ENCODE results near the gene TMC4. TPM values are rescaled to one million over a fixed set of nuclear protein-coding genes. Genes with fewer than 3 reads are reported as not detected.
A peak's percentile ranks its signal among the peaks of the same experiment; 100 is the strongest.

TMC4 gene
- total RNA-seq, 1 donor from 2014 or later = 48.3 TPM

GRCh38 chr19:54190503-54191010, 17.6 kb upstream of the TMC4 start:
- DNase-seq (peak; percentile 99), ATAC-seq (peak; percentile 76)
- Histone ChIP-seq H3K4me3 (peak overlapping the region; percentile 98), H3K4me1 (peaks cover 21% of the 10 kb centered on the region), H3K9me3 (no peaks in the 10 kb centered on the region), H3K27ac (peak overlapping the region; percentile 99), H3K36me3 (peaks cover 37% of the 10 kb centered on the region), H3K27me3 (no peaks in the 10 kb centered on the region)
- intact Hi-C loops (cut with DNase I) = no loop called here
- TF ChIP-seq, protein P1, sequence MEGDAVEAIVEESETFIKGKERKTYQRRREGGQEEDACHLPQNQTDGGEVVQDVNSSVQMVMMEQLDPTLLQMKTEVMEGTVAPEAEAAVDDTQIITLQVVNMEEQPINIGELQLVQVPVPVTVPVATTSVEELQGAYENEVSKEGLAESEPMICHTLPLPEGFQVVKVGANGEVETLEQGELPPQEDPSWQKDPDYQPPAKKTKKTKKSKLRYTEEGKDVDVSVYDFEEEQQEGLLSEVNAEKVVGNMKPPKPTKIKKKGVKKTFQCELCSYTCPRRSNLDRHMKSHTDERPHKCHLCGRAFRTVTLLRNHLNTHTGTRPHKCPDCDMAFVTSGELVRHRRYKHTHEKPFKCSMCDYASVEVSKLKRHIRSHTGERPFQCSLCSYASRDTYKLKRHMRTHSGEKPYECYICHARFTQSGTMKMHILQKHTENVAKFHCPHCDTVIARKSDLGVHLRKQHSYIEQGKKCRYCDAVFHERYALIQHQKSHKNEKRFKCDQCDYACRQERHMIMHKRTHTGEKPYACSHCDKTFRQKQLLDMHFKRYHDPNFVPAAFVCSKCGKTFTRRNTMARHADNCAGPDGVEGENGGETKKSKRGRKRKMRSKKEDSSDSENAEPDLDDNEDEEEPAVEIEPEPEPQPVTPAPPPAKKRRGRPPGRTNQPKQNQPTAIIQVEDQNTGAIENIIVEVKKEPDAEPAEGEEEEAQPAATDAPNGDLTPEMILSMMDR (IDR thresholded peaks at IDR 0.05) = no peak

- Histone ChIP-seq H3K4me1 (peaks cover 21% of the 10 kb centered on the region), H3K36me3 (peaks cover 30% of the 10 kb centered on the region), H3K9me3 (no peaks in the 10 kb centered on the region), H3K27ac (peak overlapping the region; percentile 99), H3K4me3 (peak overlapping the region; percentile 98), H3K27me3 (no peaks in the 10 kb centered on the region)
- DNase-seq (peak; percentile 100), ATAC-seq (peak; percentile 82)
- intact Hi-C loops (cut with DNase I) = no loop called here
- TF ChIP-seq, protein P1 (IDR thresholded peaks at IDR 0.05) = no peak
Observed at GRCh38 chr19:54189735-54190502, 17.0 kb upstream of the TMC4 start.

DNA sequence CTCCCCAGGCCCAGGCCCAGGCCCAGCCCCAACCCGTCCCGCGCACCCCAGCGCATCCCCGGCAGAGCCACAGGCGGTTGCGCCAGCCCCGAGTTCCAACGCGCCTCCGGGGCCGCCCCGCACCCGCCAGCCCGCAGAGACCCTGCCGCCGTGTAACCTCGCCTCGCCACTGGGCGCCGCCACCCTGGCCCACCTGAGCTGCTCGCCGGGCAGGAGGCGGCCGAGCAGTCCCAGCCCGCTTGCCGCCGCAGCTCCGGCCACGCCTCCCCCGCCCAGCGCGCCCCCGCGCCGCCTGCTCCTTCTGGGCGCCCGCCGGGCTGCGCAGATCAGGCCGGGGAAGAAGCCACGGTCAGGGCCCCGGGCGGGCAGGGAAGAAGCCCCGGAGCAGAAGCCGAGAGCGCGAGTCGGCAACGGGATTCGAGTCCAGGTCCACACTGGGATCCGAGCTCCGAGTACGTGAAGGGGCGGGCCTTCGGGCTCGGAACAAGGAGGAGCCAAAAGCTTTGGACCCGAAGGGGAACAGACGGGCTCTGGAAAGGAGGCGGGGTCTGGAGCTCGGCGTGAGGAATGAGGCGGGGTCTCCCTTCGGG, 16.3 kb upstream of the TMC4 start, which contains the start of gene MBOAT7:
TSS of gene MBOAT7 (minus strand) at position 436 of the 590 bp plus-strand sequence. CDS start 1,072 bp downstream, outside the sequence.
- peak within 1 kb of the TSS; percentile 98 for H3K4me3 ChIP-seq
- H3K9me3 ChIP-seq = no peaks in the 10 kb centered on the region
- peaks cover 21% of the 10 kb centered on the region for H3K4me1 ChIP-seq
- peaks cover 23% of the 10 kb centered on the region for H3K36me3 ChIP-seq
- peak within 1 kb of the TSS; percentile 99 for H3K27ac ChIP-seq
- DNase-seq (no peak), ATAC-seq (peak; percentile 4)
- TF ChIP-seq, protein P1 (IDR thresholded peaks at IDR 0.05) = peak; percentile 28
- intact Hi-C loops (cut with DNase I) = no loop called here
- H3K27me3 ChIP-seq = no peaks in the 10 kb centered on the region

DNA sequence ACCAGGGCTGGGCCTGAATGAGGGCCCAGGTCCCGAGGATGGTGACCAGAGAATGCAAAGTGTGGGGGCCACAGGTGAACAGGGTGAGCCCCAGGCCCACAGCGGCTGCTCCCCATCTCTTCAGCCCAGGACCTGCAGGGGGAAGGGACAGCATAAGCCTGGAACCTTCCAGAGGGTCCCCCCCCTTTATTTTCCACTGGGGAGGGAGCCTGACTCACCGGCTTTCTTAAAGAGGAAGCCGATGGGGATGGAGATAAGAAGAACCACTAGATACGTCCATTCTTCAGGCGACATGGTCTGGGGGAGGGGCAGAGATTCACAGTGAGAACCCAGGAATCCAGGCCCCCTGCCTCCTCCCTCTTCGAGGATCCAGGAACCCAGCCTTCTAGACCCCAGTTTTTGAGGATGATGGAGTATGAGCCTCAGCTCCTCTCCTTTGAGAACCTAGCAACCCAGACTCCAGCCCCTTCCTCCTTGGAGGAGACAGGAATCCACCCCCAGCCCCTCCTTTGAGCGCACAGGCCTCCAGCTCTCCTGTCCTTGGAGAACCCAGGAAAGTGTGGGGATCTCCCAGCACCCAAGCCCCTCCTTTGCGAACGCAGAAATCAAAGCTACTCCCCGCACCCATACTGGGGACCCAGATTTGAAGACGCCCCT, 15.4 kb upstream of the TMC4 start:
- Histone ChIP-seq H3K27me3 (no peaks in the 10 kb centered on the region), H3K9me3 (no peaks in the 10 kb centered on the region), H3K27ac (peak overlapping the region; percentile 99), H3K36me3 (peaks cover 19% of the 10 kb centered on the region), H3K4me3 (peak overlapping the region; percentile 98), H3K4me1 (peaks cover 21% of the 10 kb centered on the region)
- DNase-seq = peak; percentile 60
- no peak for ATAC-seq
- intact Hi-C loops (cut with DNase I) = no loop called here
- TF ChIP-seq, protein P1 (IDR thresholded peaks at IDR 0.05) = no peak

DNA sequence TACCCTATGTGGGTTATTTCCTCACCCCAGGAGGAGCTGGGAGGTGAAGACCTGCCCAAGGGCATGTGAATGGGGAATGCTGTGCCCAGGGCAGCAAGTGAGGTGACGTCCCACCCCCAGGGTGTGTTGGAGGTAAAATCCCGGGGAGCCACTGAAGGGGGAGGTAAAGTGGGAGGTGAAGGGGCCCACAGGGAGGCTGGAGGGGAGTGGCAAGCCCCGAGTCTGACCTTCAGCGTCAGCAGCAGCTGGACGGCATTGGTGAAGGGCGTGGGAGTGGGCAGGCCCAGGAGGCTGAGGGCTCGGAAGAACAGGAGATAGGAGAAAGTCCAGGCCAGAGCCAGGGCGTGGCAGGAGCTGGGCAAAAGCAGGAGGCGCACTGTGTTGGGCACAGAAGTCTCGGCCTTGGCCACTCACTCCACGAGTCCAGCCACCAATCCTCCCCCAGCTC, 14.0 kb upstream of the TMC4 start:
- Histone ChIP-seq H3K27me3 (no peaks in the 10 kb centered on the region), H3K36me3 (peaks cover 11% of the 10 kb centered on the region), H3K27ac (no peak overlapping the region), H3K4me3 (no peak overlapping the region), H3K9me3 (no peaks in the 10 kb centered on the region), H3K4me1 (peaks cover 13% of the 10 kb centered on the region)
- TF ChIP-seq, protein P1 (IDR thresholded peaks at IDR 0.05) = no peak
- intact Hi-C loops (cut with DNase I) = no loop called here
- no peak for DNase-seq
- ATAC-seq = no peak

Data from upper lobe of right lung (tissue), 1 donor.